C4-2B (cell line): ENCODE measurements around the gene HTR7.
A peak's percentile ranks its signal among the peaks of the same experiment; 100 is the strongest.

Source experiments
- H3K27ac ChIP-seq: fragments of 450-650 bp; 2 replicates; pipeline ENCODE4 v1.5.1; 2017
- CTCF ChIP-seq: fragments of 450-650 bp; conservative IDR thresholded peaks from 2 replicates; pipeline ENCODE4 v1.5.1; 2017; ENCODE audit warnings: mild to moderate bottlenecking
- ZFX ChIP-seq: fragments of 450-650 bp; IDR thresholded peaks from 2 replicates; pipeline ENCODE4 v1.6.1; 2017

The HTR7 gene

GRCh38 chr10:90734415-90734814, 123.4 kb downstream of the HTR7 start:
- H3K27ac ChIP-seq, result no peak overlapping the region
- TF ChIP-seq CTCF, result no peak
- TF ChIP-seq ZFX, result no peak

GRCh38 chr10:90732581-90732980, 125.3 kb downstream of the HTR7 start:
- no peak overlapping the region for H3K27ac ChIP-seq
- TF ChIP-seq ZFX (no peak), CTCF (no peak)

- H3K27ac ChIP-seq, result no peak overlapping the region
- TF ChIP-seq ZFX (no peak), CTCF (no peak)
Observed at GRCh38 chr10:90723416-90724068, 134.3 kb downstream of the HTR7 start.

- H3K27ac ChIP-seq, result no peak overlapping the region
- TF ChIP-seq CTCF (no peak), ZFX (no peak)
Observed at GRCh38 chr10:90722832-90723231, 135.0 kb downstream of the HTR7 start.

GRCh38 chr10:90718182-90718581, 139.7 kb downstream of the HTR7 start:
- TF ChIP-seq ZFX (no peak), CTCF (peak; percentile 24)
- no peak overlapping the region for H3K27ac ChIP-seq

- H3K27ac ChIP-seq, result no peak overlapping the region
- no peak for TF ChIP-seq ZFX
- peak; percentile 12 for TF ChIP-seq CTCF
Observed at GRCh38 chr10:90712529-90712928, 145.3 kb downstream of the HTR7 start.

- TF ChIP-seq CTCF, result no peak
- TF ChIP-seq ZFX, result no peak
- no peak overlapping the region for H3K27ac ChIP-seq
Observed at GRCh38 chr10:90709727-90710126, 148.1 kb downstream of the HTR7 start.
